HUES64 (cell line): ENCODE results near the gene PHKB.

ENCODE experiments used
- H3K27ac ChIP-seq: 2 replicates; pipeline ENCODE4 v1.7.0; 2013; ENCODE audit warnings: low read depth, low read length, inconsistent platforms
- H3K27me3 ChIP-seq: 2 replicates; pipeline ENCODE4 v1.6.1; 2013; ENCODE audit warnings: mild to moderate bottlenecking, low read length; ENCODE audit not compliant: insufficient read depth
- H3K36me3 ChIP-seq: 2 replicates; pipeline ENCODE4 v1.6.1; 2013; ENCODE audit warnings: mild to moderate bottlenecking, low read length; ENCODE audit not compliant: insufficient read depth
- H3K4me1 ChIP-seq: 2 replicates; pipeline ENCODE4 v1.6.1; 2013; ENCODE audit warnings: mild to moderate bottlenecking, low read length, moderate library complexity; ENCODE audit not compliant: insufficient read depth
- H3K4me3 ChIP-seq: 2 replicates; pipeline ENCODE4 v1.5.1; 2013; ENCODE audit warnings: mild to moderate bottlenecking, low read length, moderate library complexity
- H3K9ac ChIP-seq: 2 replicates; pipeline ENCODE4 v1.6.1; 2013; ENCODE audit warnings: mild to moderate bottlenecking, low read depth, low read length
- H3K9me3 ChIP-seq: 2 replicates; pipeline ENCODE4 v1.6.1; 2013; ENCODE audit warnings: low read depth, low read length; ENCODE audit not compliant: insufficient read depth
- WGBS: fragments of 150-250, 120-280 bp; methylation state at CpG from one replicate; pipeline ENCODE4 v1.1.7; 2013; ENCODE audit warnings: missing lambda C conversion rate; 5-methylcytosine and 5-hydroxymethylcytosine counted together

Gene PHKB

DNA sequence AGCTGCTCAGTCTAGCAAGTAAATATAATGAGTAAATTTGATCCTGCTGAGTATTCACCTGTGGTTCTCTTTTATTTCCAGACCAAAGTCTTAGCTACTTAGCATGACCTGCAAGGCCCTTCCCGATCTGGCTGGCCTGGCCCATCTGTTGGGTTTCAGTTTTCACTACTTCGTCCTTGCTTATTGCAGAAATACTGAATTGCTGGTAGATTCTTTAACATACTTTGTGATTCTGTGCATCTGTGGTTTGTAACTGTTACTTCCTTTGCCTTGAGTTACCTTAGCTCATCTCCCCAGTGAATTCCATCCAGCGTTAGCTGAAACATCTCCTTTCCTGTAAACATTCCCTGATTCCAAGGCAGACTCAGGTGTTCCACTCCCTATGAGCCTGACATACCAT is 131.1 kb downstream of the PHKB start:
- peaks cover 28% of the 10 kb centered on the region for H3K36me3 ChIP-seq
- no peaks in the 10 kb centered on the region for H3K4me1 ChIP-seq
- WGBS, result 92% methylated on average over 3 of the region's 3 CpGs

GRCh38 chr16:47599512-47599911 is 138.4 kb downstream of the PHKB start:
- 81% methylated on average over 2 of the region's 2 CpGs for WGBS
- Histone ChIP-seq H3K4me3 (no peak overlapping the region), H3K4me1 (no peaks in the 10 kb centered on the region; the same call in 1 of the 2 replicates), H3K36me3 (0 out of 2 replicates have a peak, but pooled peaks cover 3% of the 10 kb centered on the region), H3K9ac (no peak overlapping the region), H3K9me3 (no peaks in the 10 kb centered on the region), H3K27ac (no peak overlapping the region), H3K27me3 (no peaks in the 10 kb centered on the region)

More for the DNA sequence above, 131.1 kb downstream of the PHKB start:
- Histone ChIP-seq H3K27me3 (no peaks in the 10 kb centered on the region), H3K9me3 (no peaks in the 10 kb centered on the region), H3K27ac (no peak overlapping the region), H3K9ac (no peak overlapping the region), H3K4me3 (no peak overlapping the region)

DNA sequence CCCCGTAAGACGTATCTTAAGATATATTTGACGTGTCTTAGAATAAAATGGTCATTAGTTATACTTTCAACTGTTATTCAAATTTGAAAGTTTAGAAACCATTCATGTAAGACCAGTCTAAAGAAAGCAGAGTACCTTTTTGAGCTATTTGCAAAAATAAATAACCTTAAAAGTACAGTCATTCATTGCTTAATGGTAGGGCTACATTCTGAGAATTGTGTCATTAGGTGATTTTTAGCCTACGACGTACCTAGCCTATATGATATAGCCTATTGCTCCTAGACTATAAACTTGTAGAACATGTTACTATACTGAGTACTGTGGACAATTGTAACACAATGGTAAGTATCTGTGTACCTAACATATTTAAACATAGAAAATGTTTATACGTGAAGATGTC is 139.2 kb downstream of the PHKB start:
- 100% methylated on average over 1 of the region's 6 CpGs for WGBS
- Histone ChIP-seq H3K4me3 (no peak overlapping the region), H3K4me1 (no peaks in the 10 kb centered on the region; the same call in 1 of the 2 replicates), H3K27ac (no peak overlapping the region), H3K9me3 (no peaks in the 10 kb centered on the region), H3K36me3 (0 out of 2 replicates have a peak, but pooled peaks cover 3% of the 10 kb centered on the region), H3K9ac (no peak overlapping the region), H3K27me3 (no peaks in the 10 kb centered on the region)

DNA sequence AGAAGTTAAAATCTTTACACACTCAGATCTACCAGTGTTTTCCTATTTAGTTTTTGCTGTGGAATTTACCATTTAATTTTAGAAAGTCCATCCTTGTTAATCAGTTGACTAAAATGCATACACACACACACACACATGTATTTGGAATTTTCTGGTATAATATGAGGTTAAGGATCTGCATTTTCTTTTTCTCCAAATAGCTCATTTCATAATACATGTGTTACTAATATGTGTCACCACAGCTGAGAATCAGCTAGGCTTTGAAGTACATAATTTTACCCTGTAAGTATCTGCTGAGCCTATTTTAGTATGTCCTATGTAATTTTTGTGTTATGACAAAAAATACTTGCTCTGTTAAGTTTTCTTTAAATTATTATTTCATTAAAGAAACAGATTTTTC is 143.2 kb downstream of the PHKB start:
- Histone ChIP-seq H3K4me1 (no peaks in the 10 kb centered on the region), H3K9ac (no peak overlapping the region), H3K36me3 (0 out of 2 replicates have a peak, but pooled peaks cover 3% of the 10 kb centered on the region), H3K9me3 (0 out of 2 replicates have a peak, but pooled peaks cover 4% of the 10 kb centered on the region), H3K4me3 (no peak overlapping the region), H3K27ac (no peak overlapping the region), H3K27me3 (no peaks in the 10 kb centered on the region)

- 95% methylated on average over 2 of the region's 2 CpGs for whole genome bisulfite sequencing
- Histone ChIP-seq H3K4me1 (no peaks in the 10 kb centered on the region), H3K27ac (no peak overlapping the region), H3K9me3 (0 out of 2 replicates have a peak, but pooled peaks cover 4% of the 10 kb centered on the region), H3K27me3 (no peaks in the 10 kb centered on the region), H3K4me3 (no peak overlapping the region), H3K9ac (no peak overlapping the region), H3K36me3 (no peaks in the 10 kb centered on the region)
Observed at GRCh38 chr16:47611042-47611441, 149.9 kb downstream of the PHKB start.

DNA sequence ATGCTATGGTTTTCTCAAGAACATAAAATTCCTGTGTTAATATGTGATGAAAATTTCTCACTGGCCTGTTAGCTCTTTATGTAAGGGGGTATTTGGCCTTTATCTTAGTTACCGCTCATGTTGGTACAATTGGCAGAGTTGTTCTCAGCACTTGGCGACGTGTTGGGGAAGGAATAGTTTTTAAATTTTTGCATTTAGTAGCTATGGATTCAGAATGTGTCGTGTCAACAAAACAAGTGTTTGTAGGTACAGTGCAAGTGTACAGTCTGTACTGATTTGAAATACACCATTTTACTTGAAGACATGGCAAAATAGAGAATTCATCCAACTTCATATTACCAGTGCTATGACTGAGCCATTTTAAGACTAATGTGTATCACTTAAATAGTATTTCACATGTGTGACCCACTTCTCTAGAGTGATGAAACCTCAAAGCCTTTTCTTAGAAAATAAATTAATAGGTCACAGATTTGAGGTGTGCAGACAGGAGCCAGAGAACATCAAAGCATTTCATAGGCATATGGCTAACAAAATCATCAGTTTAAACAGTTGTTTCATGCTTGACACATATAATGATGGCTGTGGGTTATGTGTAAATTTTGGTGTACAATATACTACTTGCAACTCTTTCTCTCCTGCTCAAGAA is 150.8 kb downstream of the PHKB start:
- Histone ChIP-seq H3K4me1 (no peaks in the 10 kb centered on the region), H3K4me3 (no peak overlapping the region), H3K27me3 (no peaks in the 10 kb centered on the region), H3K27ac (no peak overlapping the region), H3K9ac (no peak overlapping the region), H3K36me3 (no peaks in the 10 kb centered on the region), H3K9me3 (0 out of 2 replicates have a peak, but pooled peaks cover 4% of the 10 kb centered on the region)
- 98% methylated on average over 4 of the region's 4 CpGs for WGBS

- WGBS, result 93% methylated on average over 2 of the region's 2 CpGs
Observed at GRCh38 chr16:47612711-47613110, 151.6 kb downstream of the PHKB start.

DNA sequence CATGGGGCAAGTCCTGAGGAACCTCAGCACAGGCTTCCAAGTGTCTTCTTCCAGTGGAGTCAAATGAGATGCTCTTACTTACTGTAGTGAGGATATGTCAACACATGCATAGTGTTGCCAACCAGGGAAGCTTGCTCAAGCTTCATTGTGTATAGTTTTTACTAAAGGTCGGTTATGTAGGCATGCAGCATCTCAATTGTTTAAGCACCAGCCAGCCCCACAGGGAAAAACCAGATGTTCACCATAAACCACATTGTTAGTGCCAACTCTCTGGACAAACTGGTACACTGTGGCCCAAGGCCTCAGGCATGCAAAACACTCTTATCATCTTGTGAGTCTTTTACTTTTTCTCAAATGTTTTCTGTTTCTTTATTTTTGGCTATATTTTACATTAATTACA is 152.1 kb downstream of the PHKB start:
- Histone ChIP-seq H3K9ac (no peak overlapping the region), H3K4me1 (peaks cover 11% of the 10 kb centered on the region; the same call in 1 of the 2 replicates), H3K27ac (no peak overlapping the region), H3K27me3 (no peaks in the 10 kb centered on the region), H3K4me3 (no peak overlapping the region), H3K9me3 (no peaks in the 10 kb centered on the region), H3K36me3 (no peaks in the 10 kb centered on the region)
- WGBS, result 89% methylated on average over 1 of the region's 1 CpG

More at GRCh38 chr16:47612711-47613110, 151.6 kb downstream of the PHKB start:
- no peaks in the 10 kb centered on the region for H3K27me3 ChIP-seq
- no peak overlapping the region for H3K4me3 ChIP-seq
- no peaks in the 10 kb centered on the region for H3K9me3 ChIP-seq
- H3K36me3 ChIP-seq, result no peaks in the 10 kb centered on the region
- H3K27ac ChIP-seq, result no peak overlapping the region
- peaks cover 5% of the 10 kb centered on the region; the same call in 1 of the 2 replicates for H3K4me1 ChIP-seq
- H3K9ac ChIP-seq, result no peak overlapping the region

- no peak overlapping the region for H3K27ac ChIP-seq
- WGBS, result 85% methylated on average over 2 of the region's 3 CpGs
- H3K27me3 ChIP-seq, result no peaks in the 10 kb centered on the region
- H3K9me3 ChIP-seq, result no peaks in the 10 kb centered on the region
- no peak overlapping the region for H3K9ac ChIP-seq
- no peak overlapping the region for H3K4me3 ChIP-seq
- peaks cover 16% of the 10 kb centered on the region; the same call in 1 of the 2 replicates for H3K4me1 ChIP-seq
- no peaks in the 10 kb centered on the region for H3K36me3 ChIP-seq
Observed at GRCh38 chr16:47617732-47618131, 156.6 kb downstream of the PHKB start.

- WGBS, result 100% methylated on average over 1 of the region's 1 CpG
- H3K9me3 ChIP-seq, result no peaks in the 10 kb centered on the region
- no peak overlapping the region for H3K4me3 ChIP-seq
- no peak overlapping the region for H3K9ac ChIP-seq
- no peaks in the 10 kb centered on the region for H3K27me3 ChIP-seq
- H3K4me1 ChIP-seq, result peaks cover 25% of the 10 kb centered on the region
- H3K27ac ChIP-seq, result no peak overlapping the region
- no peaks in the 10 kb centered on the region for H3K36me3 ChIP-seq
Observed at GRCh38 chr16:47622451-47623176, 161.5 kb downstream of the PHKB start.

DNA sequence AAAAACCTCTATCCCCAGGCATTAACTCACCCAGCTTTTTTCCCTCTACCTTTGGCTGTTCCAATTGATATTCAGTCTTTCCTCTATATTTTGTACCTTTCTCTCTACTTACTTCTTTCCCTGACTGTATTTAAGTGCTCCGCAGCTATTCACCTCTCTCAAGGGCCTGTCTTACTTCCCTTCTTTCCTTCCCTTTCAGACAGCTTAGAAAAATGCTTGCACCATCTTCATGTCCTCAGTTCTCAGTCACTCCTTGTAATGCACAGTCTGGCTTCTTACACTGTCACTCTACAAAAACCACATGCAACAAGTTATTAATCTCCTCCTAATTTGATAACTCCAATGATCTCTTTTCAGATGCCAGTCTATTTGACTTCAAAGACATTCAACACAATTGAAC is 163.4 kb downstream of the PHKB start:
- H3K36me3 ChIP-seq, result no peaks in the 10 kb centered on the region
- H3K4me1 ChIP-seq, result peaks cover 14% of the 10 kb centered on the region
- H3K27me3 ChIP-seq, result no peaks in the 10 kb centered on the region
- no peaks in the 10 kb centered on the region for H3K9me3 ChIP-seq
- WGBS, result 87% methylated on average over 1 of the region's 1 CpG
- no peak overlapping the region for H3K9ac ChIP-seq
- no peak overlapping the region for H3K4me3 ChIP-seq
- H3K27ac ChIP-seq, result no peak overlapping the region
